DND-41 (cell line): ENCODE results near the gene FAM184B.

Experiments
- CTCF ChIP-seq: IDR thresholded peaks from 2 replicates; pipeline ENCODE4 v1.5.1; 2012; ENCODE audit warnings: borderline replicate concordance, low read length, moderate library complexity, mild to moderate bottlenecking; ENCODE audit not compliant: poor library complexity, severe bottlenecking; ENCODE audit errors: extremely low read depth
- EZH2 ChIP-seq: IDR thresholded peaks from 3 replicates; pipeline ENCODE4 v1.6.1; 2012; ENCODE audit warnings: borderline replicate concordance, low read depth, mild to moderate bottlenecking, moderate library complexity, low read length, inconsistent platforms; ENCODE audit not compliant: severe bottlenecking

- no peak for TF ChIP-seq CTCF
- no peak for TF ChIP-seq EZH2
These were observed 86.9 kb downstream of the FAM184B start for GRCh38 chr4:17694552-17694951.
